GM12801 (cell line): ENCODE measurements around the gene MARCHF2.

Experiments used
- CTCF ChIP-seq: IDR thresholded peaks from one replicate; pipeline ENCODE4 v1.5.1; 2011; ENCODE audit warnings: control low read depth; ENCODE audit not compliant: insufficient read length; ENCODE audit errors: extremely low read depth

Gene MARCHF2

DNA sequence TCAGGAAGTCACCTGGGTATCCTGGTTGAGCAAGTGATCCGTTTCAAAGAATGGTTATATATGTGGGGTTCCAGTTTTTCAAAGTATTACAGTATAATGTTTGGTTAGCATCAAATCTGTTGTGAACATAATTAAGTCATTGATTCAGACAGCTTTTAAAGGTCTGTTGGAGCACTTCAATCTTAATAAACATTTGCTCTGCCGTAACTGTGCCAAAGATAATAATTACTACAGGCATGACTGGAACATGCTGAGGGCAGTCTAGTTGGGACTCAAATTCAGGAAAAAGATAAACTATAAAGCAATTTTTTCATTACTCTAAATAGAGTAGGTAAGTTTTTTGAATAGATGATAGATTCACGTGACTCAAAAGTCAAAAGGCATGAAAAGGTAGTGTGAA lies 55.0 kb downstream of the MARCHF2 start:
- no peak for TF ChIP-seq CTCF

DNA sequence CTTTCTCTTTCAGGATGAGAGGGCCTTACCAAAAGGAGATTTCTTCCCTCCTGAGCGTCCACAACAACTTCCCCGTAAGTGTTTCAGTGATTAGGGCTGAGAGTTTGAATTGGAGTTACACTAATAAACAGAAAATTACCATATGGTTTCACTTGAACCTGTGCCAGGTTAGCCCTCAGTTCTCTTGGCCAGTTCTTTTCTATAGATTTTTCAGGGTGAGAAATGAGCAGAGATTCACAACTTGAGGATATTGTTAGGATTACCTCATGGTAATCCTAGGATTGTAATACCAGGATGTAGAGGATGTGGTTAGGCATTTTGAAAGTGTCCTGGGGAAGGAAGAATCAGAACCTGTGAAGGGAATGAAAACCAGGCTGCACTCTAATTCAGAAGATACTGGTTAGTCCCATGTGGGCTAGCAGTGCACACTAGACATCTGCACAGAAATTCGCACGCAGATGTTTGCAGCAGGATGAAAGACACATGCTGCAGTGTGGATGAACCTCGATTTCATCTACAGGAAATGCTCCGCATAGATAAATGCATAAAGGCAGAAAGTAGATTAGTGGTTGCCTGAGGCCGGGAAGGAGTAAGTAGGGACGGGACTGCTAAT lies 55.8 kb downstream of the MARCHF2 start:
- TF ChIP-seq CTCF = no peak

DNA sequence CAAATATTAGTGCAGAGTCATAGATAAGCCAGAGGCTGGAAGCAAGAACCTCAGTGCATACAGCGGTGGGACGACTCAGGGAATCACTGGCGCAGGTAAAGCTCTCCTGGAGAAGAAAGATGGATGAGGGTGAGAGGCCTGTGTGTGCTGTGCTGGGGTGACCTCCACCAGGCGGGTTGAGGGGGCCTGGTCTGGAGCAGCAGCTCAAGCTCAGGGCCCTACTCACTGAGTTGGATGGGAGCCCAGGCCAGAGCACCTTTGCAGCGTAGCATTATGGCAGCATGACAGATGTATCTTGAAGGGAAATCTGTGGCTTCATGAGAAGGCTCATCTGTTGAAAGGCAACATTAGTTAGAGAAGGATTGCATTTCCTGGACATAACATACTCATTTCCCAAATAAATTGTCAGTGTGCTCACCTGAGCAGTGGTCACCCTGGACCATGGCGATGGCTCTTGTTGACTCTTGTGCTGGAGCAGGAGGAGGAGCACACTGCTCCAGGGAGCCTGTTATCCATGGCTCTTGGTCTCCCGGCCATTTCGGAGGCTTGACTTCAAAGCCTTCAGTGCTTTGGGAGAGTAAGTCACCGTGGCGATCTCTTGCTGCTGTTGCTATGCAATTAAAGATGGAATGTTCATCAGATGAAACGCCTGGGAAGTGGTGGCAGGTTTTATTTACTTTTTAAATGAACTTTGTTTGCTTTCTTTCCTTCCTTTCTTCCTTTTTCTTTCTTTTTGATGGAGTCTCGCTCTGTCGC lies 56.7 kb downstream of the MARCHF2 start:
- TF ChIP-seq CTCF = no peak

GRCh38 chr19:8473648-8474476 lies 60.8 kb downstream of the MARCHF2 start:
- no peak for TF ChIP-seq CTCF

DNA sequence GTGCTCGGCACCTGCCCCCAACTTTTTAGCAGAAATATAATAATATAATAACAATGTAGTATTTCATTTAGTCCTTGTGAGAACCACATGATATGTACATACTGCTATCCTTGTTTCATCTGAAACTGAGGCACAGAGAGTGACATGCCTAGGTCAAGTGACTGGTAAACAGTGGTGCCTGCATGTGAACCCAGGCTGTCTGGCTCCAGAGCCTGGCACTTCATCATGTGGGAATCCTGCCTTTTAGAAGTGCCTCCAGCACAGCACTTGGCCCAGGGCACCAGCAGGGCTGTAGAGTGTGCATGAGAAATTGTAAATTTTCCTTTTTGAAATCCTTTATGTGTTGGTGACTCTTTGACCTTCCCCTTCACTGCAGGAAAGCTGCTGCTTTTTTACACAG lies 61.9 kb downstream of the MARCHF2 start:
- TF ChIP-seq CTCF = no peak

DNA sequence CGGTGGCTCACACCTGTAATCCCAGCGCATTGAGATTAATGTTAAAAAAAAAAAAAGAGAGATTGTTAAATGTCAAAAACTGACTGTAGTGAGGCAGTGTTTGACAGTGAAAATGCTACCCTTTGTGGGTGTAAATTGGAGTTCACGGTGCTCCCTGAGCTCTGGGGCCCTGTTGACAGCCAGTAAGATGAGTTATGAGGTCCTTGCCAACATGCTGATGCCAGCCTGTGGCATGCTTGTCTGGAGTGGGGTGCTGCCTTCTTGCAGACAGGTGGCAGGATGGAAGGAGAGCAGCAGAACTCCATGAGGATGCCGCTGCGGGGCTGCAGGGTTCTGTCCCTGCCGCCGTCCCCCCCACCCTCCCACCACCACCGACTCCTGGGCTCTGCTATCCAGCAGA lies 63.4 kb downstream of the MARCHF2 start:
- no peak for TF ChIP-seq CTCF

GRCh38 chr19:8477889-8478288 lies 64.8 kb downstream of the MARCHF2 start:
- no peak for TF ChIP-seq CTCF
